ENCODE results near the gene EED.

GRCh38 chr11:86265194-86265593, 20.6 kb downstream of the EED start:
- TF ChIP-seq ARID4B (CRISPR knock-in tag; IDR thresholded peaks at IDR 0.05): no peak
- TF ChIP-seq ARID3A (IDR thresholded peaks at IDR 0.05; ENCODE audit: borderline replicate concordance, low read depth, low read length): no peak
- TF ChIP-seq KDM1A (IDR thresholded peaks at IDR 0.05): no peak
- no peak for TF ChIP-seq SETDB1 (IDR thresholded peaks at IDR 0.05; ENCODE audit: low read length)
- TF ChIP-seq CTCF (IDR thresholded peaks at IDR 0.05 in 2 of 3, conservative IDR thresholded peaks at IDR 0.05 in 1 of 3; ENCODE audit: insufficient read depth in 2 of 3, low read depth in 1 of 3, low read length in 3 of 3): no peak
- no peak for TF ChIP-seq ZNF41 (CRISPR knock-in tag; conservative IDR thresholded peaks at IDR 0.05)
- TF ChIP-seq ETS1 (conservative IDR thresholded peaks at IDR 0.05; ENCODE audit: control insufficient read depth, low read depth, low read length): no peak
- no peak for TF ChIP-seq ZFX (CRISPR knock-in tag; IDR thresholded peaks at IDR 0.05)
- no peak for TF ChIP-seq NFYB (IDR thresholded peaks at IDR 0.05; ENCODE audit: extremely low read depth, insufficient read length)
- TF ChIP-seq NFRKB (IDR thresholded peaks at IDR 0.05; ENCODE audit: low read depth): no peak
